GM19397 (cell line): ENCODE results near the gene TNFRSF12A.

ENCODE experiments used
- ATAC-seq: cut with Tn5 transposase; IDR thresholded peaks from one replicate; pipeline ENCODE4 v1.9.1; 2021; ENCODE audit warnings: mild to moderate bottlenecking, moderate library complexity; ENCODE audit not compliant: unreplicated experiment

TNFRSF12A gene

GRCh38 chr16:3025032-3026002 lies 5.1 kb downstream of the TNFRSF12A start:
- no peak for ATAC-seq

- ATAC-seq: no peak
These were observed 5.8 kb downstream of the TNFRSF12A start for GRCh38 chr16:3026003-3026378.

- ATAC-seq: no peak
These were observed 6.7 kb downstream of the TNFRSF12A start for GRCh38 chr16:3026609-3027488.

- no peak for ATAC-seq
These were observed 7.3 kb downstream of the TNFRSF12A start for GRCh38 chr16:3027489-3027795.

GRCh38 chr16:3027983-3028715 lies 8.0 kb downstream of the TNFRSF12A start:
- ATAC-seq: no peak

- no peak for ATAC-seq
These were observed 8.7 kb downstream of the TNFRSF12A start for GRCh38 chr16:3028716-3029319.

GRCh38 chr16:3029491-3030221 lies 9.5 kb downstream of the TNFRSF12A start:
- ATAC-seq: no peak

- ATAC-seq: no peak
These were observed 10.3 kb downstream of the TNFRSF12A start for GRCh38 chr16:3030222-3031212.

GRCh38 chr16:3032624-3033023 lies 12.5 kb downstream of the TNFRSF12A start:
- ATAC-seq: no peak

GRCh38 chr16:3035289-3035971 lies 15.3 kb downstream of the TNFRSF12A start:
- no peak for ATAC-seq

GRCh38 chr16:3035972-3036725 lies 16.0 kb downstream of the TNFRSF12A start:
- no peak for ATAC-seq

GRCh38 chr16:3036726-3037315 lies 16.7 kb downstream of the TNFRSF12A start, which contains the start of gene BICDL2:
Gene BICDL2 (minus strand): TSS chr16:3036944. CDS start chr16:3035496, 1,448 bp downstream.
- no peak for ATAC-seq

- no peak for ATAC-seq
These were observed 18.1 kb downstream of the TNFRSF12A start for GRCh38 chr16:3038256-3038655.

GRCh38 chr16:3038896-3039295 lies 18.7 kb downstream of the TNFRSF12A start:
- no peak for ATAC-seq

- no peak for ATAC-seq
These were observed 22.2 kb downstream of the TNFRSF12A start for GRCh38 chr16:3042376-3042775.

- ATAC-seq: no peak
These were observed 24.5 kb downstream of the TNFRSF12A start for GRCh38 chr16:3044708-3045107.
